Stimulated activated CD8-positive, alpha-beta memory T cell treated with anti-CD3 and anti-CD28 coated beads, Interleukin-4, amount 100 ng/mL, for 48 hours (primary cell): ENCODE measurements around the gene PTCH2.
"Not testable (repeated sequence)": the region's sequence is repeated elsewhere in the genome, so short reads cannot be mapped to it uniquely, and the experiment has no call there.

Source experiments
- DNase-seq: peaks from one replicate; pipeline ENCODE4 v3.0.0-alpha.2; 2020

Gene PTCH2

DNA sequence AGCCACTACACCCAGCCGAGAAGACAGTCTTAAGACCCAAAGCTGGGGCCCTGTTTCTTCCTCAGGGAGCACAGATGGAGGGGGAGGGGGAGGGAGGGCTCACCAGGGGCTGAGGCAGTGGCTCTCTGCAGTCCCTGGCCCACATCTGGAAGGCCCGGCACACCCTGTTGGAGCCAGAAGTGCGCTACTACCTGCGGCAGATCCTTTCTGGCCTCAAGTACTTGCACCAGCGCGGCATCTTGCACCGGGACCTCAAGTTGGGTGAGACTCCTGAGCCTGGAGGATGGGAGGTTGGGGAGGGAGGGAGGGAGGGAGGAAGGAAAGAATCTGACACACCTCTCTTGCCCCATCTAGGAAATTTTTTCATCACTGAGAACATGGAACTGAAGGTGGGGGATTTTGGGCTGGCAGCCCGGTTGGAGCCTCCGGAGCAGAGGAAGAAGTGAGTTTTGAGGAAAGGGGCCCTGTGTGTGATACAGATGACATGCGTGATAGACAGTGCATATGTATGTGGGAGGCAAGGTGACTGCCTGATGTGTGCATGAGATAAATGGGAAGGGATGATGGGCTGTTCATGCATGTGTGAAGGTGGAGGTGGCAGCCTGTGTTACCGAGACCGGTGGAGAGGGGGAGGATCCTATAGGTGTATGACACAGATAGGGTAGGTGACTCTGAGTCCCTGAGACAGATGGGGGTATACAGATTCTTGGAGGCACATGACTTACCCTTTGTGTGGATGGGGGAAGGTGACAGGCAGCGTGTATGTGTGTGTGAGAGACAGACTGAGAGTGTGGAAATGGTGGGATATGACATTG lies 41.4 kb downstream of the PTCH2 start:
- no peak for DNase-seq

DNA sequence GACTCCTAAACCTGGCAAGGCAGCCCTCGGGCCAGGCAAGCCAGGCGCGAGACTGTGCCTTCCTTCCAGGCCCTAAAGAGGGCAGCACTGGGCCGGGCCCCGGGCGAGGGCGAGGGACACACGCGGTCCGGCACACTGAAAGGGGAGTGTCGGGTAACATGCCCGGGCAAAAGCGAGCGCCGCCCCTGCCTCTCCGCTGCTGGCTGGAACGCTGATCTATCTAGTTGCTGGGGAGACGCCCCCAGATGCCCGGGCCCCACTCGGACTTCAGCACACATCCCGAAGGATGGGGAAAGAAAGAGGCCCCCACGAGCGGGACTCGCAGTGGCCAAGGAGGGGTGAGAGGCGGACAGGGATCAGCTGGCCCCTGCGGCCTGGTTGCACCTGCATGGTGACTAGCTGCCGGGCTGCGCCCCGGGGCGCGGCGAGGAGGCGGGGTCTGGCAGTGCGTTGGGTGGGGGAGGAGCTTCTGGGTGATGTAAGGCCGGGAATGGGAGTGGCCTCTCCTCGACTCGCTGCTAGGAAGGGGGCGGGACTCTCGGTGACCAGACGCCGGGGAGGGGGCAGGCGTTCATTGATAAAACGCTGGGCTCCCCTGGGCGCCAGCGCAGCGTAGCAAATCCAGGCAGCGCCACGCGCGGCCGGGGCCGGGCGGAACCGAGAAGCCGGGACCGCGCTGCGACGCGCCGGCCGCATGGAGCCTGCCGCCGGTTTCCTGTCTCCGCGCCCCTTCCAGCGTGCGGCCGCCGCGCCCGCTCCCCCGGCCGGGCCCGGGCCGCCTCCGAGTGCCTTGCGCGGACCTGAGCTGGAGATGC lies 43.1 kb downstream of the PTCH2 start, which contains the start of gene PLK3:
TSS of gene PLK3 (plus strand) at position 608 of the 815 bp plus-strand sequence. CDS start at position 695, 87 bp downstream.
- DNase-seq: peak; percentile 98

DNA sequence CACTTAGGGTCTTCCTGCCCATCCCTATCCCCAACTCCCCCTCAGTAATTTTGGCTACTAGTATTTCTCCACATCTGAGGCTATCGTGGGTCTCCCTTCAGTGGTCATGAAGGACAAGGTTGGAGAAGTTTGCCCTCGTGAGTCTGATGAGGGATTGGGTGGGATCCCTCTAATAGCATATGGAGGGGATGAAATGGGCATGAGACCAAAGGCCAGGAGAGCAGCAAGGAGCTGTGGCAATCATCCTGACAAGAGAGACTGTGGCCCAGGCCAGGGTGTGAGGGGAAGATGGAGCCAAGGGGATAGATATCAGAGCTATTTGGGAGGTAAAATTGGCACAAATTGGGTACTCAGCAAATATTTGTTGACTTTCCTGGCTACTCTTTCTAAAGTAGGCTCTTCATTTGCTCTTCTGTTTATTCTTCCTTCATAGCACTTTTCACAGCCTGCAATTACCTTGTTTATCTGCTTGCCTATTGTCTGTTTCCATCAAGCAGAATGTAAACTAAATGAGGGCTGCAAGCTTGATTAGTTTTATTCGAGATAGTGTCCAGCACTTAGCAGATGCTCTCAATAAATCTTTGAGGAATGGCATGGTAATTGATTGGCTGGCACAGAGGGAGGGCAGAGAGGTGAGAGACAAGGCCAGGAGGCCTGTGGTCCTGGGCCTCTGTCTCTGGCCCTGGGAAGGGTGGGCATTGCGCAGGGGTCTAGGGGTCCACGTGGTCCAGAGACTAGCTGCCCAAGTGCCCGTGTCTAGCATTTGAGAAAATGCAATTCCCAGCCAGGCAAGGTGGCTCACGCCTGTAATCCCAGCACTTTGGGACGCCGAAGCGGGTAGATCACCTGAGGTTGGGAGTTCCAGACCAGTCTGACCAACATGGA lies 44.3 kb downstream of the PTCH2 start:
- no peak for DNase-seq

DNA sequence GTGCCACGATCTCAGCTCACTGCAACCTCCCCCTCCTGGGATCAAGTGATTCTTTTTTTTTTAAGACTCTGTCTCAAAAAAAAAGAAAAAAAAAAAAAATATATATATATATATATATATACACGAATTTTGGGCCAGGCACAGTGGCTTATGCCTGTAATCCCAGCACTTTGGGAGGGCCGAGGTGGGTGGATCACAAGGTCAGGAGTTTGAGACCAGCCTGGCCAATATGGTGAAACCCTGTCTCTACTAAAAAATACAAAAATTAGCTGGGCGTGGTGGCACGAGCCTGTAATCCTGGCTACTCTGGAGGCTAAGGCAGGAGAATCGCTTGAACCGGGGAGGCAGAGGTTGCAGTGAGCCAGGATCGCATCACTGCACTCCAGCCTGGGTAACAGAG lies 45.2 kb downstream of the PTCH2 start:
- DNase-seq: not testable (repeated sequence)

DNA sequence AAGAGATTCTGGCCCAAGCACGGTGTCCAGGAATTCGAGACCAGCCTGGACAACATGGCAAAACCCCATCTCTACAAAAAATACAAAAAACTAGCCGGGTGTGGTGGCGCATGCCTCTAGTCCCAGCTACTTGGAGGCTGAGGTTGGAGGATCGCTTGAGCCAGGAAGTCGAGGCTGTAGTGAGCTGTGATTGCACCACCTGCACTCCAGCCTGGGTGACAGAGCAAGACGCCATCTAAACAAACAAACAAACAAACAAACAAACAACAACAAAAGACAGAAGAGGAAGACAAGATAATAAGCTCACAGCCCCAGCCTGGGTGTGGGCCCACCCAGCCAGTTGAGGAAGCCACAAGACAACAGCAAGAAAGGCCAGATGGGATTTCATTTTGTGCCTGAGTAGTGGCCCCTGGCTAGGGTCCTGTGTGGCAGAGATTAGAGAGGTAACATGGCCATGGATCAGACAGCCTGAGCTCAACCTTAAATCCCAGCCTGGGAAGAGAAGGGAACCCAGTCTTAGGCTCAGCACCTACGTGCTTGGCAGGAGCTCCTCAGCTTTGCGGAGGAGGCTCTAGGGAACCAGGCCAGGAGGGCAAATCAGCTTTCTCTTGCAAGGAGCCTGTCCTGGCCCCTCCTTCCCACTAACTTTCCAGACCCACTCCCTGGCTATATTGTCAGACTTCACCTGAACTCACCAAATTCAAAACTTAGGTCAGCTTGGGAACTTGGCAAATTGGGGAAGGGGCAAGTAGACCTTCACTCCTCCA lies 50.1 kb downstream of the PTCH2 start:
- DNase-seq: peak; percentile 19

DNA sequence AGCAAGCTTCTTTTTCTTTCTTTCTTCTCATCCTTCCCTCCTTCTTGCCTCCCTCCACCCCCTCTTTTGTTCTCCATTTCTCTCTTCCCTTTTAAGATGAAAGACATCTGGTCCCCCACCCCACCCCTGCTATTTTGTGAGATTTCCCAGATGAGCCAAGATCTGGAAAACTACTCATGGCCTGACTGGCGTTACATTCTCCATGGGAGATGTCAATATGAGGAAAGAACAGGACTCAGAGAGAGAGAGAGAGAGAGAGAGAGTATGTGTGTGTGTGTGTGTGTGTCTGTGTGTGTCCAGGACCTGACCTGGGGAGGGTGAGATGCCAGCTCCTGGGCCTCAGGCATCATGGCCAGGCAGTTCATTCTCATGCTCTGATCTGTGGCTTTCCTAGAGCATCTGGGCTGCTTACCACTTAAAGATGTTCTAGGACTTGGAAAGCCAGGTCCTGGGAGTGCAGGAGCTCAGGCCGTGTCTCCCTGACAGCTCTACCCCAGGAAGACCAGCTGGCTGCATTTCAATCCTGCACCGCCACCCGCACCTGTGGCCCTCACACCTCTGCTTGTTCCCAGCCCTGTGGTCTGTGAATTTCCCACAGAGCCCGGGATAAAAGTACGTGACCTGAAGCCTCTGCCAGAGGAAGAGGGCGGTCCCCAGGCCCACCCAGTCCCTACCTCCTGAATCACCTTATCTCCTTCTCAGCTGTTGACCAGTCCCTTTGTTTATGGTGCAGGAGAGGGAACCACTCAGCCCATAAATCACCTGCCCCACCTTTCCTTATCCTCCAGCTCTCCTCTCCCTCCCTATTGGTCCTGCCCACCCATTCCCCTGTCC lies 51.9 kb downstream of the PTCH2 start:
- DNase-seq: peak; percentile 14

DNA sequence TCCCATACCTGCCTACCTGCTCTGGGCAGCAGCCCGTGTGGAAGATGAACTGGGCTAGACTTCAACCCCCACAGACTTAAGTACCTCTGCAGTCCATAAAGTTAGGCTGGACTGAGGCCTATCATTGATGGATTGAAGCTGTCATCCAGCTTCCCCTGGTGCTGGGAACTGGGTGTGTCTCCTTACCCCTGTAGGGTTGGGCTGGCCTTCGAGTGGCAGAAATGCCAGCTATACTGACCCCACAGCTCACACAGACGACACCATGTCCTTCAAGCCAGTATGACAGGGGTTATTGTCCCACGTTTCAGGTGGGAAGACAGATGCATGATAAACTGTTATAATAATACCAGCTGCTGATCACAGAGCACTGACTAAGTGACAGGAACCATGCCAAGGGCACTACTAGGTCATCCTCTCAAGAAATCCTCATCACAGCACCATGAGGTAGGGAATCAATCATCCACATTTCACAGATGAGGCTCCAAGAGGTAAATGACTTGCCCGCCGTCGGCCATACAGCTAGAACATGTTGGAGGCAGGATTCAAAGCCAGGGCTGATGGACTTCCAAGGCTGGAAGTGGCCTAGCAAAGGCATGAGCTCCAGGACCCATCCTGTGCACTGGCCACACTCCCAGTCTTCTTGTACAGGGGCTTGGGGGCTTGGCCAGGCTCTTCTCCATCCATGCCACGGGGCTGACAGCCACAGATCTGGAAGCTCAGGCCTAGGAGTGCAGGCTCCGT lies 54.8 kb downstream of the PTCH2 start, which contains the start of gene BEST4:
TSS of gene BEST4 (minus strand) at position 51 of the 741 bp plus-strand sequence. CDS start 465 bp downstream, outside the sequence.
- DNase-seq: no peak

DNA sequence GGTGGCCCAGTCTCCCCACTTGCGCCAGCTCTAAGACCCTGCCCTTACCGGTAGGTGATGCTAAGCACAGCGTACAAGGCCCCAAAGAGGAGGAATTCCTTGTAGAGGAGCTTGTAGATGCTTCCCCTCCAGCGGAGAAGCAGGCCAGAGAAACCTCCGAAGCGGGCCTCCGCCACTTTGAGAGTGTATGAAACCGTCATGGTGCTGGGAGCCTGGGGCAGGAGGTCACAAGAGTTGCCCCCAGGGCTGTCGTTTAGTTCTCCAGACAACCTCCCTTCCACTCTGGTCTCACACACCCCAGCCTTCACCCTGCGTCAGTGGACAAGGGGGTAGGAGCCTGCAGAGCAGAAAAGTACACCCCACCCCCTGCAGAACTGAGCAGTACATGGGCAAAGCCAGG lies 55.5 kb downstream of the PTCH2 start:
- no peak for DNase-seq

DNA sequence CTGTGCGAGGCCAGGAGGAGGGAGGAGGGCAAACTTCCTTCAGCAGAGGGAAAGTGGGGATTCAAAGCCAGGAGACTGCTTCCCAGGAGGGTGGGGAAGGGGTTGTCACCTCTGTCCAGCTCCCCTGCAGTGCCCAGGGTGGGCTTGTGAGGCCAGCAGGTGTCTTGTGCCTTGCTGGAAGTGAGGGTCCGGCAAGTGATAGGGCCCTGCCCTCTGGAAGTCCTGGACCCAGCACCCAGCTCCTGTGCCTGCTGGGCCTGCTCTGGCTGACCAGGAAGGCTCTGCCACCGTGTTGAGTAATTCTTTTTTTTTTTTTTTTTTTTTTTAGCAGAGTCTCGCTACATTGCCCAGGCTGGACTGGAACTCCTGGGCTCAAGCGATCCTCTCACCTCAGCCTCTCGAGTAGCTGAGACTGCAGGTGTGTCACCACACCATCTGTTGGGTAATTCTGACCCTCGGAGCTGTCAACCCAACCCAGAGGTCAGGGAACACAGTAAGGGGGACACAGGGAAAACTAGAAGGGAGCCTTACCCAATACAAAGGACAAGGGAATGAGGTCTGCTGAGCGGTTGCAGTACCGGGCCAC lies 56.1 kb downstream of the PTCH2 start:
- DNase-seq: no peak

DNA sequence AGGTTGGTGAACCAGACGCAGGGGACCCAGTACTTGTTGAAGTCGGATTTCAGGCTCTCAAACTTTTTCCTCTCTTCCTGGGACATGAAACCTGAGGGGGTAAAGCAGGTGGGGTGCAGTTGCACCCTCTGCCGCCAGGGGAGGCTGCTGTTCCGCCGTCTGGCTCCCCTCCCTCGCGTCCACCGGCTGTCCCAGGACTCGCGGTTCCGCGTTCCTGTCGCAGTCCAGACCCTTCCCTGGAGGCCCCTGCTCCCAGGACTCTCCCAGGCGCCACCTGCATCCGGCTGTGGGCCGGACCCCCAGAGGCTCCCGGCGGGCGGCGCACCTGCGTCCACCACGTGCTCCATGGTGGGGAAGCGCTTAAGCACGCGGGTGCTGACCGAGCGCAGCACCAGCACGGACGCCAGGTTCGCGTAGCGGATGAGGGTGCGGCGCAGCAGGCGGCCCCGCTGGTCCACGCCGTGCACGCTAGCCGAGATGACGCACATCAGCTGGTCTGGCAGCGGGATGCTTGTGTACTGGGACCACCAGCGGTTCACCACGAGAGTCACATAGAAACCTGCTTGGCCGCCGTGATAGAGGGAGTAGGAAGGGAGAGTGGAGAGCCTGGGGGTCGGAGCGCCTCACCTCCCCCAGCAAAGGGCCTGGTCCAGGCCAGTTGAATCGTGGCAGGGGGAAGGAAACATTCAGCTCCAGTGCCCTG lies 56.8 kb downstream of the PTCH2 start:
- DNase-seq: peak; percentile 85

DNA sequence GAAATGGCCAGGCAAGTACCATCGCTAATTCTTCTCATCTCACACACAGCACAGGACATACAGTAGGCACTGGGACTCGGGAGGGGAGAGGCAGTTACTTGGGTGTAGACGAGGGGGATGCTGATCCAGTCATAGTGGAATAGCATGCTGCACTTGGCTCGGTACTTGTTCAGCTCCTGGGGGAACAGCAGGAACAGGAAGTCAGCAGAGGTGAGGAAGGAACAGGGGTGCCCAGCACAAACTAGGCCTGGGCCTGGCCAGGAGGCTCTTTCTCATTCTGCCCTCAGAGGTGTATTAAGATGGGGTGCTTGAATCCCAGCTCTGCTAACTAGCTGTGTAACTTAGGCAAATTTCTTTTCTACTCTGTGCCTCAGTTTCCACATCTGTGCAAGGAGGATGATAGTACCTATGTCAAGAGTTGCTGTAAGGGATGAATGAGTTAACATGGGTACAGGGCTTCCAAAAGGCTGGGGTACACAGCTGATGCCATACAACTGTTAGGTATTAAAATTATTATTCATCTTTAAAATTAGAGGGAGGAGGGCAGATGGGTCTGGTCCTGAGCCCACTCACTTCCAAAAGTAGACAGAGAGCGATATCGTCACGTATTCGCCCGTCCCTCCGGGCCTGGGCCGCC lies 57.4 kb downstream of the PTCH2 start:
- DNase-seq: no peak

DNA sequence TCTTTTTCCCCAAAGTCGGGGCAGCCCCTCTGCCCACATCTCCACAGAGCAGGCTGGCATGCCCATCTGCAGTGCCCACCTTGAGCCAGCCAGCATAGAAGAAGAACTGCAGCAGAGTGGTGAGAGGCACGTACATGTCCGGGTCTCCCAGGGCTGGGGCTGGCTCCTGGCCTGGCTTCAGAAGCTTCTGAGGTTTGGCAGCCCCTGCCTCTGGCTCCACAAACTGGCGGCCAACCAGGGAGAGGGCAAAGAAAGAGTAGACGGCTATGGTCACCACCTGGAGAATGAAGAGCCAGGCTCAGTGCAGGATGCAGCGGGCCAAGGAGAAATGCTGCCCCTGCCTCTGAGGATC lies 58.0 kb downstream of the PTCH2 start:
- DNase-seq: peak; percentile 38

DNA sequence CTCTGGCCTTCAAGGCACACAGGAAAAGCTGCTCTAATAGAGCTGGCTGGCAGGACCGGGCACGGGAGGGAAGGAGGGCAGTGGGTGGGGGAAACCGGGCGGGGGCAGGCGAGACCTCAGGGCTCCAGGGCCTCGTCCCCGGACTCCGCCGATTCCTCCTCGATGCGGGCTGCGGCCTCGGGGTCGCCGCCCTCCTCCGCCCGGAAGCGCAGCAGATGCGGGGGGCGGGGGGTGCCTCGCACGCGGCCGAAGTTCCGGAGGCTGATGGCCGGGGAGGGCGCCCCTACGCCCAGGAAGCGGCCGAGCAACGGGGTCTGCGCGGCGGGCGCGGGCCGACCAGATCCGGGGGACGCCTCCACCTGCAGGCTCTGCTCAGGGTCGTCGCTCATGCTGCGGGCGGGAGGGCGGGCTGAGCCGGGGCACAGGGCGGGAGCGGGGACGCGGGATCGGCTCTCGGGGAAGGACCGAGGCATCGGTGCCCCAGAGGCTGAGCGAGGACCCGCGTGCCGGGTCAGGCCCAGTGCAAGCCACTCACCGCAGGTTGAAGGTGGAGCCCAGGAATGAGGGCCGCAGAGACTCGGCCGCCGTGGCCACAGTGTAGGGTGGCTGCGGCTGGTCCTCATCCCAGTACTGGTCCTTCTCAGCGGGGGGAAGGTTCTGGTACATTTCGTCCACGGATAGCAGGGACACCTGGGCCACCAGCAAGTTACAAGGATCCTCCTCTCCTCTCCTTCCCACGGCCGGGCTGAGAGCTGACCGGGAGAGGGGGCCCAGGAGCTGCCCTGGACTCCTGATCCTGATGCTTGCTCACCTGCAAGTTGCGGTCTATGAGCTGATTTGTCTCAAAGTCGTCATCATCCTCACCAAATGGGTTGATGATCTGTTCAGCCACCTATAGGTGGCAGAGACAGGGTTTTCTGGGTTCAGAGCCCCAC lies 58.7 kb downstream of the PTCH2 start:
- peak; percentile 61 for DNase-seq

DNA sequence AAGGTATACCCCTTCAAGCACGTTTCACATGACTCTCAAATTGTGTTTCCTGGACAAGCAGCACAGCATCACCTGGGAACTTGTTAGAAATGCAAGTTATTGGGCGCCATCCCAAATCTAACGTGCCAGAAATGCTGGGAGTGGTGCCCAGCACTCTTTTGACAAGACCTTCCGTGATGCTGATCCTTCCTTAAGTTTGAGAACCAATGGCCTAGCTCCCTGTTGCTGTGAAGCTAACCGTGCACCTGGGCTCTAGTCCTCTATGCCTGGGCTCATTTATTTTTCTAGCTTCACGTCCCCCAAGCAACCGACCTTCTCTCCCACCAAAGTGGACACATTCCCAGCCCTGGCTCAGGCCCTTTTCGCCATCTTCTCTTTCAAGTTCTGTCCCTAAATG lies 59.4 kb downstream of the PTCH2 start:
- no peak for DNase-seq

DNA sequence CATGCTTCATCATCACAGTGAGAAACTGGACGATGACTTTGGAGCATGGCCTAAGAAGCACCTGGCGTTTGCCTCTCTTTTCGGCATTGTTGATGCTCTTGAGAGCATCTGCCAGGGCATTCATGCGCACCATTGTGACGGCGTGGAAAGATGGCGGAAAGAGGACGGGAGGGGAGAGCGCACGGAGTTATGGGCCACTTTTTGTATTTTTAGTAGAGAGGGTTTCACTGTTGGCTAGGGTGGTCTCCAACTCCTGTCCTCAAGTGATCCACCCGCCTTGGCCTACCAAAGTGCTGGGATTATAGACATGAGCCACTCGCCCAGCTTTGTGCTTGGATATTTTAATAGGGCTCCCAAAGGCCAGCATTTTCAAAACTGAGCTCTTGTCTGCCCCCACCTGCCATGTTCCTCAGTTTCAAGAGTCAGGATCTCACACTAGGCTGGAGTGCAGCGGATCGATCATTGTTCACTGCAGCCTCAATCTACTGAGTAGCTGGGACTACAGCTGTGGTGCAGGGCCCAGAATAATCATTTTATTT lies 62.4 kb downstream of the PTCH2 start:
- no peak for DNase-seq

DNA sequence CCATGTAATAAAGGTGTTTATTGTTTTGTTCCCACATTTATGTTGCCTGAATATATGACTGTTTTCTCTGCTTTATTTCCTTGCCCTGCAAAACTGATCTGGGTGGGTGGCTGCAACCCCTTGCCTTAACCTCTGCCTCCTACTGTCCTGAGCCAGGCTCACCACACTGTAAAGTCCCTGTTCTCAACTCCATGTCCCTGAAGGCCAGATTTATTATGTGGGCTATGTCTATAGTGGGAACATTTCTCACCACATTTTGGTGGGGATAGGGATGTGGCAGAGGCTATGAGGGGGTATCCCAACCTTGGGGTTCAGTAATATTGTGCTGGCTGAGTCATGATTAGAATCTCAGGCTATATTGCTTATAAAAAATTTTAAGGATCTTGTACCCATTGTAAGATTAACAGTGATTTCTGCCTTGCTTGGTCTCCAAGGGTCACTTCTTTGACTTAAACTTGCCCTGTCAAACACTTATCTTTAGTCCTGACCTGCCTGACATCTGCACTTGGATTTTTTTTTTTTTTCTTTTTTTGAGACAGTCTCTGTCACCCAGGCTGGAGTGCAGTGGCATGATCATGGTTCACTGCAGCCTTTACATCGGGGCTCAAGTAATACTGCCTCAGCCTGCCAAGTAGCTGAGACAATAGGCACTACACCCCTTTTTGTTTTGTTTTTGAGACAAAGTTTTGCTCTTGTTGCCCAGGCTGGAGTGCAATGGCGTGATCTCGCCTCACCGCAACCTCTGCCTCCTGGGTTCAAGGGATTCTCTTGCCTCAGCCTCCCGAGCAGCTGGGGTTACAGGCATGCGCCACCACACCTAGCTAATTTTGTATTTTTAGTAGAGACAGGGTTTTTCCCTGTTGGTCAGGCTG lies 64.1 kb downstream of the PTCH2 start:
- DNase-seq: no peak
